K562 (cell line): ENCODE data around the gene THG1L. TPM values are rescaled to one million over a fixed set of nuclear protein-coding genes. Genes with fewer than 3 reads are reported as not detected.

Experiments used
- ATAC-seq: fragments of 200-7000 bp; cut with Tn5 transposase; 3 replicates; pipeline ENCODE4 v1.9.1; 2020; ENCODE audit warnings: moderate library complexity
- BruUV-seq: library from RNA; stranded (reverse); fragments of 400-500 nt; replicated peaks from 2 replicates; lab custom pipeline; 2021; lab: Mats Ljungman, UMichigan
- CTCF ChIA-PET: fragments of 300-600 bp; formaldehyde crosslinking; extraction: SDS; loops from one replicate; lab custom pipeline; 2021; ENCODE audit warnings: low intra/inter-chr PET ratio; lab: Yijun Ruan, JAX
- POLR2A ChIA-PET: fragments of 300-600, 350-650 bp; sonication (Branson Sonifier 250); formaldehyde crosslinking; extraction: SDS; loops from one replicate; lab custom pipeline; 2021; ENCODE audit warnings: antibody characterized with exemption, inconsistent platforms; lab: Yijun Ruan, JAX
- DNase-seq, 4 experiments: peaks; one replicate each; pipeline versions ENCODE4 v3.0.0 to v3.0.0-alpha.2; 2011 to 2018; ENCODE audit warnings: low spot score in 3 of 4, mixed read lengths in 3 of 4; ENCODE audit errors: extremely low read depth in 1 of 4
- FAIRE-seq: peaks from 2 replicates; lab custom pipeline; 2011; peaks lifted over from hg19 to GRCh38; lab: Jason Lieb, UNC
- H2AFZ ChIP-seq: 2 replicates; pipeline ENCODE4 v1.6.0; 2011; ENCODE audit warnings: low read depth, low read length, control low read depth, inconsistent platforms
- H3K27ac ChIP-seq: fragments of 200-600 bp; 3 replicates; pipeline ENCODE4 v1.8.0; 2011; ENCODE audit warnings: low read depth, mild to moderate bottlenecking, control low read depth, inconsistent platforms, low read length, moderate library complexity, mixed read lengths; ENCODE audit errors: extremely low read depth
- H3K27me3 ChIP-seq, 2 experiments: fragments of 300-600 bp in 1 of 2; 2 replicates in 1 of 2; 3 replicates in 1 of 2; pipeline versions ENCODE4 v1.6.0 to v1.8.0; 2011; ENCODE audit warnings: inconsistent platforms in 2 of 2, low read length in 2 of 2, mild to moderate bottlenecking in 1 of 2, mixed read lengths in 1 of 2, moderate library complexity in 1 of 2; ENCODE audit not compliant: control insufficient read depth in 2 of 2, insufficient read depth in 2 of 2
- H3K36me3 ChIP-seq: fragments of 300-600 bp; 3 replicates; pipeline ENCODE4 v1.8.0; 2011; ENCODE audit warnings: mild to moderate bottlenecking, low read length, inconsistent platforms; ENCODE audit not compliant: control insufficient read depth, insufficient read depth
- H3K4me1 ChIP-seq, 2 experiments: fragments of 200-600 bp in 1 of 2; replicated peaks in 1 of 2; 2 replicates in 1 of 2; 3 replicates in 1 of 2; pipeline versions ENCODE4 v1.5.1 to v1.8.0; 2011; ENCODE audit warnings: inconsistent platforms in 2 of 2, low read length in 2 of 2, mild to moderate bottlenecking in 1 of 2, mixed read lengths in 1 of 2, moderate library complexity in 1 of 2; ENCODE audit not compliant: control insufficient read depth in 2 of 2, insufficient read depth in 2 of 2
- H3K4me2 ChIP-seq: 2 replicates; pipeline ENCODE4 v1.6.1; 2011; ENCODE audit warnings: low read length, control low read depth, inconsistent platforms, mixed read lengths; ENCODE audit not compliant: insufficient read depth
- H3K4me3 ChIP-seq: fragments of 200-600 bp; sonication (generic), shearing (Covaris generic); 2 replicates; pipeline ENCODE4 v1.5.1; 2016; ENCODE audit warnings: control low read depth, inconsistent platforms
- H3K79me2 ChIP-seq: fragments of 200-600 bp; 3 replicates; pipeline ENCODE4 v1.8.0; 2011; ENCODE audit warnings: low read length, inconsistent platforms; ENCODE audit not compliant: control insufficient read depth, insufficient read depth
- H3K9ac ChIP-seq, 2 experiments: 2 replicates each; pipeline versions ENCODE4 v1.6.0 to v1.6.1; 2011; ENCODE audit warnings: low read depth in 2 of 2, low read length in 2 of 2, control low read depth in 1 of 2, inconsistent platforms in 1 of 2, mild to moderate bottlenecking in 1 of 2, mixed read lengths in 1 of 2; ENCODE audit not compliant: insufficient read depth in 1 of 2
- H3K9me1 ChIP-seq: one replicate; pipeline ENCODE4 v1.6.0; 2011; ENCODE audit warnings: inconsistent platforms, mild to moderate bottlenecking, low read length, moderate library complexity; ENCODE audit not compliant: control insufficient read depth, insufficient read depth
- H3K9me3 ChIP-seq: replicated peaks from 2 replicates; pipeline ENCODE4 v1.5.1; 2011; ENCODE audit warnings: low read depth, low read length, inconsistent platforms; ENCODE audit not compliant: control insufficient read depth, insufficient read depth
- H4K20me1 ChIP-seq: replicated peaks from 2 replicates; pipeline ENCODE4 v1.6.1; 2011; ENCODE audit warnings: low read length, inconsistent platforms, mixed read lengths; ENCODE audit not compliant: control insufficient read depth, insufficient read depth
- ATF1 ChIP-seq, 2 experiments: fragments of 450-650 bp in 1 of 2; IDR thresholded peaks; 2 replicates each; pipeline ENCODE4 v1.6.1; 2016; ENCODE audit warnings: missing compliant biosample characterization in 1 of 2, missing genetic modification characterization in 1 of 2
- DMBX1 ChIP-seq: fragments of 250-450 bp; sonication (Bioruptor Pico); IDR thresholded peaks from 2 replicates; pipeline ENCODE4 v1.8.0; 2022; ENCODE audit warnings: inconsistent platforms, mild to moderate bottlenecking, moderate library complexity, borderline replicate concordance
- FOSL1 ChIP-seq: fragments of 200-800 bp; sonication (Bioruptor generic); conservative IDR thresholded peaks from 2 replicates; pipeline ENCODE4 v1.6.1; 2016; ENCODE audit warnings: missing genetic modification characterization, missing compliant biosample characterization
- GTF2E2 ChIP-seq: fragments of 200-800 bp; sonication (Bioruptor generic); IDR thresholded peaks from 2 replicates; pipeline ENCODE4 v1.6.1; 2016; ENCODE audit warnings: missing genetic modification characterization, missing compliant biosample characterization
- MECOM ChIP-seq: fragments of 250-450 bp; sonication (Bioruptor Pico); IDR thresholded peaks from 2 replicates; pipeline ENCODE4 v1.8.0; 2022; ENCODE audit warnings: inconsistent platforms
- NCOA1 ChIP-seq: fragments of 450-650 bp; IDR thresholded peaks from 2 replicates; pipeline ENCODE4 v1.6.1; 2016; ENCODE audit warnings: low read depth
- NCOR1 ChIP-seq: fragments of 450-650 bp; IDR thresholded peaks from 2 replicates; pipeline ENCODE4 v1.6.1; 2016; ENCODE audit warnings: mild to moderate bottlenecking, moderate library complexity
- OTX1 ChIP-seq: fragments of 450-650 bp; formaldehyde crosslinking; IDR thresholded peaks from 2 replicates; pipeline ENCODE4 v1.4.0; 2022; ENCODE audit warnings: mild to moderate bottlenecking
- POLR2A ChIP-seq: fragments of 450-650 bp; conservative IDR thresholded peaks from 2 replicates; pipeline ENCODE4 v1.6.1; 2016
- POLR2H ChIP-seq: IDR thresholded peaks from 2 replicates; pipeline ENCODE4 v1.6.1; 2016; ENCODE audit warnings: missing genetic modification characterization, low read depth, mild to moderate bottlenecking, control low read depth, missing compliant biosample characterization, moderate library complexity
- POU5F1 ChIP-seq: fragments of 150-350 bp; IDR thresholded peaks from 2 replicates; pipeline ENCODE4 v1.6.1; 2014; ENCODE audit warnings: borderline replicate concordance, low read length, low read depth, mild to moderate bottlenecking; ENCODE audit not compliant: partially characterized antibody
- SAP30 ChIP-seq: fragments of 200-600 bp; sonication (generic); IDR thresholded peaks from 2 replicates; pipeline ENCODE4 v1.6.1; 2012; ENCODE audit warnings: borderline replicate concordance, low read depth, mild to moderate bottlenecking, moderate library complexity, low read length, control low read depth, inconsistent platforms; ENCODE audit not compliant: insufficient read depth, poor library complexity, severe bottlenecking
- SIRT6 ChIP-seq: IDR thresholded peaks from one replicate; pipeline ENCODE4 v1.6.1; 2012; ENCODE audit warnings: low read depth, mild to moderate bottlenecking, control low read depth, inconsistent platforms, low read length, moderate library complexity
- SNIP1 ChIP-seq: fragments of 450-650 bp; IDR thresholded peaks from 2 replicates; pipeline ENCODE4 v1.7.1; 2017; ENCODE audit warnings: low read depth, mild to moderate bottlenecking
- SRF ChIP-seq, 2 experiments: fragments of 250-450, 450-650 bp in 1 of 2; sonication (Bioruptor Pico) in 1 of 2; sonication (generic) in 1 of 2; formaldehyde crosslinking; IDR thresholded peaks; 2 replicates each; pipeline versions ENCODE4 v1.5.0 to v1.5.1; 2020 to 2022; ENCODE audit warnings: mild to moderate bottlenecking in 1 of 2, missing genetic modification reagents in 1 of 2
- SUPT5H ChIP-seq: fragments of 450-650 bp; IDR thresholded peaks from 2 replicates; pipeline ENCODE4 v1.6.1; 2016
- ZNF311 ChIP-seq: fragments of 250-450 bp; sonication (Bioruptor Pico); IDR thresholded peaks from 2 replicates; pipeline ENCODE4 v1.4.0; 2020; ENCODE audit warnings: mild to moderate bottlenecking, moderate library complexity
- ZNF695 ChIP-seq: fragments of 450-650 bp; formaldehyde crosslinking; IDR thresholded peaks from 2 replicates; pipeline ENCODE4 v1.4.0; 2020; ENCODE audit warnings: mild to moderate bottlenecking, moderate library complexity
- WGBS: fragments of 100-300 bp; shearing (Covaris generic); methylation state at CpG from one replicate; pipeline ENCODE4 v1.1.6; 2016; ENCODE audit warnings: low coverage, mixed read lengths; ENCODE audit not compliant: insufficient coverage; ENCODE audit errors: missing lambda C conversion rate; 5-methylcytosine and 5-hydroxymethylcytosine counted together
- in situ Hi-C: fragments of 300-500 bp; cut with MboI; formaldehyde crosslinking; loops from 4 replicates; pipeline ENCODE4 v1.15.0; 2018; ENCODE audit warnings: inconsistent platforms, mixed read lengths
- intact Hi-C: fragments of 100-400 bp; cut with micrococcal nuclease; formaldehyde crosslinking; loops from 2 replicates; pipeline ENCODE4 v1.14.2; 2022
- polyA plus RNA-seq, 8 experiments: library from polyadenylated mRNA; depleted of rRNA in 4 of 8; stranded (reverse) in 5 of 8; unstranded in 3 of 8; fragments of >200 nt; fragmentation: Nextera tagmentation in 2 of 8; fragmentation: Illumina TruSeq in 1 of 8; extraction: Ambion mirVana in 2 of 8; extraction: Trizol in 1 of 8; gene quantifications; 2 replicates each; pipeline versions ENCODE4 v1.2.1 to v1.2.3, GENCODE V29; 2011 to 2014; ENCODE audit warnings: inconsistent platforms in 1 of 8, missing spikeins in 1 of 8
- total RNA-seq, 7 experiments: library from RNA; depleted of rRNA in 6 of 7; stranded (reverse); fragments of >200 nt in 6 of 7; fragmentation: Illumina TruSeq in 2 of 7; extraction: Trizol in 2 of 7; gene quantifications; 2 replicates each; pipeline versions ENCODE4 v1.2.1 to v1.2.3, GENCODE V29; 2011 to 2021; ENCODE audit warnings: low replicate concordance in 1 of 7
- TF ChIP-seq, protein P1 (sequence below), 2 experiments: fragments of 450-650 bp in 1 of 2; sonication (generic) in 1 of 2; formaldehyde crosslinking in 1 of 2; IDR thresholded peaks in 1 of 2; conservative IDR thresholded peaks in 1 of 2; 2 replicates each; pipeline versions ENCODE4 v1.6.1 to v1.8.1; 2016 to 2023; ENCODE audit warnings: mild to moderate bottlenecking in 2 of 2, moderate library complexity in 2 of 2, inconsistent platforms in 1 of 2, missing genetic modification reagents in 1 of 2
- TF ChIP-seq, protein P2 (sequence below), 3 experiments: IDR thresholded peaks in 2 of 3; conservative IDR thresholded peaks in 1 of 3; 2 replicates each; pipeline ENCODE4 v1.5.1; 2011 to 2012; ENCODE audit warnings: low read length in 3 of 3, mild to moderate bottlenecking in 3 of 3, control low read depth in 2 of 3, improper control_type of control experiment in 1 of 3, inconsistent platforms in 1 of 3, low read depth in 1 of 3, mixed read lengths in 1 of 3, moderate library complexity in 1 of 3; ENCODE audit not compliant: insufficient read depth in 2 of 3

THG1L gene
- total and polyA plus RNA-seq, 9 of the 15 experiments (the other 6 are each of a cell fraction or from before 2014, with no cell fraction given), result 21.8 to 40.7 (median 28.0) TPM

DNA sequence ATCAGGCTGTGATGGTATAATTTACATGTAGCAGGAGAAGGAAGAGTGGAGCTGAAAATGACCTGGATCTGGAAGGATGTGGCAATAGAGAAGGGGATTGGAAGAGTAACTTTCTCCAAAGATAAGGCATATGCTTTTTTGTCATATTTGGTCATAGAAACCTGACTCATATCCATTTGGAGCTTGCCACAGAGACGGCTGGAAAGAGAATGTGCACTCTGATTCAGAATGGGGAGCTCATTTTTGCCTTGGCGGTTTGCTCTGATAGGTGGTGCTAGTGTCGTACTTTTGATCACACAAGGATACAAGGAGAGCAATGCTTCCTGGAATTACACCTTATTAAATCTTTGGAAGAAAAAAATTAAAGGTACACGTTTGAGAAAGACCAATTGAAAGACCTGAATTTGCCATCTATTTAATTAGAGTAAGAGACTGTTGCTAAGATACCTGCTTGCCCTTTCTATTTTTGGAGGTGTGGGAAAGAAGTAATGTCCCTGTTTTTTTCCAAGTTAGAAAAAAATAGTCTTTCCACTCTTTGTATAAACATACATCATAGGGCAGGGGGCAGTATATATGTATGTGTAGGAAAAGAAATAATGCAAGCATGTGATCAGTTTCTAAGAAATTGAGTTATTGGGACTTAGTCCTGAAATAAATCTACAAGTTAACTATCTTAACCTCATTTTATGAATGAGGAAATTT is 17.7 kb downstream of the THG1L start:
- H3K9me3 ChIP-seq, result no peaks in the 10 kb centered on the region
- FAIRE-seq (no peak), DNase-seq (peak; percentile 9 to 25 (median 24)), ATAC-seq (no peak)
- no peak overlapping the region for H3K9ac ChIP-seq
- in situ Hi-C loops (no loop called here), intact Hi-C loops (loop anchor here (10.0 kb wide), 2 partner anchors 604 to 1356 kb away; partner anchors contain the start of gene MED7)
- WGBS, result 24% methylated on average over 4 of the region's 4 CpGs
- no peak overlapping the region for H2AFZ ChIP-seq
- H3K9me1 ChIP-seq, result no peaks in the 10 kb centered on the region
- peaks cover 8% of the 10 kb centered on the region; the same call in 1 of the 3 replicates for H3K36me3 ChIP-seq
- no TSS peak for BruUV-seq
- H3K4me2 ChIP-seq, result no peak overlapping the region
- ChIA-PET POLR2A (no interaction called here), CTCF (no interaction called here)
- no peak overlapping the region for H3K4me3 ChIP-seq
- no peaks in the 10 kb centered on the region for H4K20me1 ChIP-seq
- peaks cover 18 to 20% of the 10 kb centered on the region in 2 experiments; a peak in 4 of 5 replicates for H3K4me1 ChIP-seq
- H3K27ac ChIP-seq, result no peak overlapping the region
- H3K79me2 ChIP-seq, result peaks cover 13% of the 10 kb centered on the region; the same call in 1 of the 3 replicates
- H3K27me3 ChIP-seq, result no peaks in the 10 kb centered on the region
- TF ChIP-seq NCOR1 (no peak), OTX1 (CRISPR knock-in tag) (no peak), SNIP1 (no peak), ZNF311 (CRISPR knock-in tag) (no peak), POLR2A (no peak), POLR2H (no peak), MECOM (CRISPR knock-in tag) (no peak), NCOA1 (no peak), SUPT5H (no peak), DMBX1 (CRISPR knock-in tag) (no peak), ZNF695 (CRISPR knock-in tag) (no peak), ATF1 (CRISPR knock-in tag; IDR thresholded peaks at IDR 0.05) (no peak), ATF1 (tag; IDR thresholded peaks at IDR 0.05) (no peak), FOSL1 (tag) (peak; percentile 79), POU5F1 (no peak), SIRT6 (no peak), GTF2E2 (0 out of 2 replicates have a peak, but pooled peaks have one; percentile 44), SAP30 (no peak), SRF (CRISPR knock-in tag; IDR thresholded peaks at IDR 0.05) (peak in 1 of 2 experiments; percentile 67; a peak in 1 of 4 replicates)
- TF ChIP-seq, protein P1, sequence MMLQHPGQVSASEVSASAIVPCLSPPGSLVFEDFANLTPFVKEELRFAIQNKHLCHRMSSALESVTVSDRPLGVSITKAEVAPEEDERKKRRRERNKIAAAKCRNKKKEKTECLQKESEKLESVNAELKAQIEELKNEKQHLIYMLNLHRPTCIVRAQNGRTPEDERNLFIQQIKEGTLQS (IDR thresholded peaks at IDR 0.05), result 0 out of 2 replicates have a peak, but pooled peaks have one; percentile 23
- TF ChIP-seq, protein P1 (CRISPR knock-in tag; conservative IDR thresholded peaks at IDR 0.05), result no peak
- TF ChIP-seq, protein P2, sequence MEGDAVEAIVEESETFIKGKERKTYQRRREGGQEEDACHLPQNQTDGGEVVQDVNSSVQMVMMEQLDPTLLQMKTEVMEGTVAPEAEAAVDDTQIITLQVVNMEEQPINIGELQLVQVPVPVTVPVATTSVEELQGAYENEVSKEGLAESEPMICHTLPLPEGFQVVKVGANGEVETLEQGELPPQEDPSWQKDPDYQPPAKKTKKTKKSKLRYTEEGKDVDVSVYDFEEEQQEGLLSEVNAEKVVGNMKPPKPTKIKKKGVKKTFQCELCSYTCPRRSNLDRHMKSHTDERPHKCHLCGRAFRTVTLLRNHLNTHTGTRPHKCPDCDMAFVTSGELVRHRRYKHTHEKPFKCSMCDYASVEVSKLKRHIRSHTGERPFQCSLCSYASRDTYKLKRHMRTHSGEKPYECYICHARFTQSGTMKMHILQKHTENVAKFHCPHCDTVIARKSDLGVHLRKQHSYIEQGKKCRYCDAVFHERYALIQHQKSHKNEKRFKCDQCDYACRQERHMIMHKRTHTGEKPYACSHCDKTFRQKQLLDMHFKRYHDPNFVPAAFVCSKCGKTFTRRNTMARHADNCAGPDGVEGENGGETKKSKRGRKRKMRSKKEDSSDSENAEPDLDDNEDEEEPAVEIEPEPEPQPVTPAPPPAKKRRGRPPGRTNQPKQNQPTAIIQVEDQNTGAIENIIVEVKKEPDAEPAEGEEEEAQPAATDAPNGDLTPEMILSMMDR (IDR thresholded peaks at IDR 0.05 in 2 of 3, conservative IDR thresholded peaks at IDR 0.05 in 1 of 3; ENCODE audit: insufficient read depth in 2 of 3, low read depth in 1 of 3, low read length in 3 of 3), result peak in 1 of 3 experiments; percentile 18; a peak in 2 of 6 replicates
